ENCODE results near the gene ITPK1. TPM values are rescaled to one million over a fixed set of nuclear protein-coding genes. Genes with fewer than 3 reads are reported as not detected.

ITPK1 gene
- polyA plus RNA-seq, 1 of the 3 experiments (the other 2 are of a cell fraction) = 23.2 TPM

DNA sequence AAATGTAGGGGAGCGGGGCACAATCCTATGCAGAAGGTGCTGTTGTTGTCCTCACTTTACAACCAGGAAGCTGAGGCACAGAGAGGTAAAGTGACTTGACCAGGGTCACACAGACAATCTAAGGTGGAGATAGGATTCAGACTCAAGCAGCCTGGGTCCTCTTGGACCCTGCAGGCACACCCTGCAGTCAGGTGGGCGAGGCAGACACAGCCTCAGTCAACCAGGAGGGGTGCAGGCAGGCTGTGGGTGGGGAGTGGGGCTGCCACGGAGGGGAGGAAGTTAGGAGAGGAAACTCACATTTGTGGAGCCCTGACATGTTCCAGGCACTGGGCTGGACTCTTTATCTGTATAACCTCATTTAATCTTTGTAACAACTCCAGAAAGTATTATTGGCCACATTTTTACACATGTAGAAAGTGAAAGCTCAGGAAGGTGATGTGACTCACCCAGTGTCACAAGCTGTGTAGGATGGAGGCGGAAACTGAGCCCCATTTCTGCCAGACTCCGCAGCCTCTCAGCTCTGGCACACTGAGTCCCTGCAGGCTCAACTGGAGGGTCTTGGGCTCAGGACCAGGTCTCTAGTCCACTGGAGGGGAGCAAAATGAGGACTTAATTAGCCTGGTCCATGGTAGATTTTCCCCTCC lies 217.7 kb downstream of the ITPK1 start:
- Histone ChIP-seq H3K36me3 (replicated peaks in 1 of 2; ENCODE audit: control insufficient read depth in 1 of 2, insufficient read depth in 2 of 2, low read length in 1 of 2) (no peaks in the 10 kb centered on the region), H3K27me3 (ENCODE audit: insufficient read depth) (no peaks in the 10 kb centered on the region), H3K79me2 (ENCODE audit: insufficient read depth) (no peaks in the 10 kb centered on the region), H3K4me2 (no peak overlapping the region), H3K4me1 (ENCODE audit: control insufficient read depth in 1 of 2, insufficient read depth in 2 of 2, low read depth in 1 of 2, low read length in 1 of 2) (peaks cover 0 to 4% of the 10 kb centered on the region in 2 experiments; a peak in 1 of 4 replicates), H3K27ac (ENCODE audit: low read depth in 2 of 2, low read length in 1 of 2) (no peak overlapping the region), H4K20me1 (ENCODE audit: insufficient read depth) (no peaks in the 10 kb centered on the region), H3K9me2 (no peaks in the 10 kb centered on the region), H3K9me3 (no peaks in the 10 kb centered on the region), H3K4me3 (ENCODE audit: low read depth in 2 of 2, low read length in 1 of 2) (no peak overlapping the region), H3F3A (replicated peaks; ENCODE audit: insufficient read depth) (no peaks in the 10 kb centered on the region), H2AFZ (ENCODE audit: low read depth) (no peak overlapping the region), H3K9ac (no peak overlapping the region)
- ChIA-PET CTCF (interaction anchor here (2.0 kb wide), 1 partner anchor 34 kb away, joined by 4 read pairs; no protein-coding TSS in a partner anchor), POLR2A (interaction anchor here (1.1 to 3.7 kb wide), 3 partner anchors 13 to 25 kb away, joined by 3 to 14 read pairs (median 4); partner anchors contain the start of gene CHGA)
- DNase-seq = no peak
- TF ChIP-seq EZH2phosphoT487 (IDR thresholded peaks at IDR 0.05; ENCODE audit: borderline replicate concordance, low read depth) (no peak), EP300 (IDR thresholded peaks at IDR 0.05; ENCODE audit: borderline replicate concordance in 1 of 2, low read depth in 1 of 2, low read length in 1 of 2) (no peak), RAD21 (IDR thresholded peaks at IDR 0.05; ENCODE audit: low read length) (no peak), RCOR1 (IDR thresholded peaks at IDR 0.05; ENCODE audit: low read length) (no peak), TCF12 (IDR thresholded peaks at IDR 0.05) (no peak), GABPA (IDR thresholded peaks at IDR 0.05; ENCODE audit: low read depth) (no peak), YY1 (IDR thresholded peaks at IDR 0.05; ENCODE audit: low read depth) (no peak), FOSL2 (IDR thresholded peaks at IDR 0.05; ENCODE audit: borderline replicate concordance, low read depth) (no peak), MXI1 (IDR thresholded peaks at IDR 0.05; ENCODE audit: low read depth, low read length) (no peak), POLR2AphosphoS5 (IDR thresholded peaks at IDR 0.05; ENCODE audit: low read depth, low read length) (no peak), RFX5 (IDR thresholded peaks at IDR 0.05; ENCODE audit: low read length) (no peak), GATA2 (CRISPR knock-in tag; IDR thresholded peaks at IDR 0.05) (no peak), FOXJ3 (CRISPR knock-in tag; IDR thresholded peaks at IDR 0.05) (no peak)
- TF ChIP-seq, protein P1, sequence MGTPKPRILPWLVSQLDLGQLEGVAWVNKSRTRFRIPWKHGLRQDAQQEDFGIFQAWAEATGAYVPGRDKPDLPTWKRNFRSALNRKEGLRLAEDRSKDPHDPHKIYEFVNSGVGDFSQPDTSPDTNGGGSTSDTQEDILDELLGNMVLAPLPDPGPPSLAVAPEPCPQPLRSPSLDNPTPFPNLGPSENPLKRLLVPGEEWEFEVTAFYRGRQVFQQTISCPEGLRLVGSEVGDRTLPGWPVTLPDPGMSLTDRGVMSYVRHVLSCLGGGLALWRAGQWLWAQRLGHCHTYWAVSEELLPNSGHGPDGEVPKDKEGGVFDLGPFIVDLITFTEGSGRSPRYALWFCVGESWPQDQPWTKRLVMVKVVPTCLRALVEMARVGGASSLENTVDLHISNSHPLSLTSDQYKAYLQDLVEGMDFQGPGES (IDR thresholded peaks at IDR 0.05; ENCODE audit: low read depth, low read length) = no peak
- TF ChIP-seq, protein P2, sequence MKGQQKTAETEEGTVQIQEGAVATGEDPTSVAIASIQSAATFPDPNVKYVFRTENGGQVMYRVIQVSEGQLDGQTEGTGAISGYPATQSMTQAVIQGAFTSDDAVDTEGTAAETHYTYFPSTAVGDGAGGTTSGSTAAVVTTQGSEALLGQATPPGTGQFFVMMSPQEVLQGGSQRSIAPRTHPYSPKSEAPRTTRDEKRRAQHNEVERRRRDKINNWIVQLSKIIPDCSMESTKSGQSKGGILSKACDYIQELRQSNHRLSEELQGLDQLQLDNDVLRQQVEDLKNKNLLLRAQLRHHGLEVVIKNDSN (IDR thresholded peaks at IDR 0.05; ENCODE audit: borderline replicate concordance, low read depth) = no peak
- TF ChIP-seq, protein P3, sequence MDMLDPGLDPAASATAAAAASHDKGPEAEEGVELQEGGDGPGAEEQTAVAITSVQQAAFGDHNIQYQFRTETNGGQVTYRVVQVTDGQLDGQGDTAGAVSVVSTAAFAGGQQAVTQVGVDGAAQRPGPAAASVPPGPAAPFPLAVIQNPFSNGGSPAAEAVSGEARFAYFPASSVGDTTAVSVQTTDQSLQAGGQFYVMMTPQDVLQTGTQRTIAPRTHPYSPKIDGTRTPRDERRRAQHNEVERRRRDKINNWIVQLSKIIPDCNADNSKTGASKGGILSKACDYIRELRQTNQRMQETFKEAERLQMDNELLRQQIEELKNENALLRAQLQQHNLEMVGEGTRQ (IDR thresholded peaks at IDR 0.05; ENCODE audit: borderline replicate concordance, low read depth, low read length) = no peak
- TF ChIP-seq, protein P4, sequence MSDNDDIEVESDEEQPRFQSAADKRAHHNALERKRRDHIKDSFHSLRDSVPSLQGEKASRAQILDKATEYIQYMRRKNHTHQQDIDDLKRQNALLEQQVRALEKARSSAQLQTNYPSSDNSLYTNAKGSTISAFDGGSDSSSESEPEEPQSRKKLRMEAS (IDR thresholded peaks at IDR 0.05; ENCODE audit: low read depth) = no peak
- WGBS (ENCODE audit: low lambda C conversion rate) = 52% methylated on average over 5 of the region's 5 CpGs

All from SK-N-SH (cell line).